NCI-H748 (cell line): ENCODE data around the gene S1PR2.

Experiments used
- DNase-seq: peaks from one replicate; lab custom pipeline; 2025; ENCODE audit not compliant: unreplicated experiment; lab: John Stamatoyannopoulos, UW

The S1PR2 gene, protein sequence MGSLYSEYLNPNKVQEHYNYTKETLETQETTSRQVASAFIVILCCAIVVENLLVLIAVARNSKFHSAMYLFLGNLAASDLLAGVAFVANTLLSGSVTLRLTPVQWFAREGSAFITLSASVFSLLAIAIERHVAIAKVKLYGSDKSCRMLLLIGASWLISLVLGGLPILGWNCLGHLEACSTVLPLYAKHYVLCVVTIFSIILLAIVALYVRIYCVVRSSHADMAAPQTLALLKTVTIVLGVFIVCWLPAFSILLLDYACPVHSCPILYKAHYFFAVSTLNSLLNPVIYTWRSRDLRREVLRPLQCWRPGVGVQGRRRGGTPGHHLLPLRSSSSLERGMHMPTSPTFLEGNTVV

DNA sequence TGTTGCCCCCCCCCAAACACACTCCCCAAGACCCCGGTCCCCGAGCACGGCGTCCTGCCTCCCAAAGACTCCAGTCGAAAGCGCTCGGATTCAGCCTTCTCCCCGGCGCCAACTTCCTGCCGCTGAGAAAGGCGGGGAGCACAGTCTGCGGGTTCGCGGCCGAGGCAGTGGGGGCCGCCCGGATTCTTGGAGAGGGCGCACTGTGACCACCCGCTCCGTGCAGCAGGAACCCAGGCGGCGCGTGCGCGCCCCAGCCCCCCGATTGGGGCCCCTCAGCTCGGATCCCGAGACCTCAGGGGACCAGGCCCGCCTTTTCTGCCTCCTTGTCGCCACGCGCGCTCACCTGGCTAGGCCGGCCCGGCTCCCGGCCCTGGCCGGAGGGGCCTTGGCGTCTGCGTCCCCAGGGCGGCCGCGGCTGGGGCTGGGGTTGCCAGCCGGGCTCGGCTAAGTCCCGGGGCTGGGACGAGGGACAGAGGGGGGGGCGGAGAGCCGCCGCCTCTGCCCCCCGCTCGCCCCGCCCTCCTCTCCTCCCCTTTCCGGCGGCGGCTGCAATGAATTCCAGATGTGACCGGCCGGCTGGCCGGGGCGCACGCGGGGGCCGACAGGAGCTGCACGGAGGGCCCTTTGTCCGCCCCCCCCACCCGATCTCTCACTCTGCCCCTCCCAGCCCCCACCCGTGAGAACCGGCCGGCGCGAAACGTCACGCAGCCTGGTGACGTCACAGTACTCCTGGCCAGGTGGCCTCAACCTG lies at the start of gene S1PR2:
TSS of gene S1PR2 (minus strand) at position 471 of the 751 bp plus-strand sequence. CDS start 6,426 bp downstream, outside the sequence.
- DNase-seq: peak; percentile 68

DNA sequence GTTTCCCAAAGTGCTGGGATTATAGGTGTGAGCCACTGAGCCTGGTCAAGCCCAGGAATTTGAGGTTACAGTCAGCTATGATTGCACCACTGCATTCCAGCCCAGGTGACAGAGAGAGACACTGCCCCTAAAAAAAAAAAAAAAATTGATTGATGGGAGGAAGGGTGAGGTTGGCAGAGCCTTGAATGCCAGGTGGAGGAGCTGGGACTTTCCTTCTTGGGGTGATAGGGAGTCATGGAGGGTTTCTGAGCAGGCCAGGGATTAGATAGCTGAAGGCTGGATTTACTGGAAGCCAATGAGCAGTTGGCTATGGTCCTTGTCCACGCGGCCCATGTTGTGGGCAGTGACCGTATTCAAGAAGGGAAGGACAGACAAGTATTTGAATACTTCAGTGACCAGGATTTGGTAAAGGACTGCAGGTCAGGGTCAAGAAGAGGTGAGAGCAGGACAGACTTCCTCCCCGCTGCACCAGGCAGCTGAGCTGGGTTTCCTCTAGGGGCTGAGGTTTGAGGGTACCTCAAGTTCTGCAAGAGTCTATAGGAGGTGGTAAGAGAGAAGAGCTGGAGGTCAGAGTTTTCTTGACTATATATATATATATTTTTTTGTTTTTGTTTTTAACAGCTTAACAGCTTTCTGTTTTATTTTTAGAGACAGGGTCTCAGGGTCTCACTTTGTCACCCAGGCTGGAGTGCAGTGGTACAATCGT lies 48.8 kb upstream of the S1PR2 start:
- DNase-seq: no peak

DNA sequence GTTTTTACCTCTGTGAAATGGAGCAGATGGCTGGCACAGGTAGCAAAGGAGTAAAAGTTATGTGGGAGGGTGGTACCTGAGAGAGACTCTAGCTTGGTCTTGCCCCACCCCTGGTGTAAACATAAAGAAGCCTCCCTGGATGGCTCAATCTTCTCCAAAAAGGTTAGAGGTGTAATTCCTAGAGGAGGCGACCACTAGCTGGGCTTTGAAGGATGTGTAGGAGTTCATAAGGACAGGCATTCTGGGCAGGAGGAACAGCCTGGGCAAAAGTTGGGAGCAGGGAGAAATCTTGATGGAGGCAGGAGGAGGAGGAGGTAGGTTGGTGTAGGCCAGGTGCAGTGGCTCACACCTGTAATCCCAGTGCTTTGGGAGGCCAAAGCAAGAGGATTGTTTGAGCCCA lies 47.8 kb upstream of the S1PR2 start:
- no peak for DNase-seq

DNA sequence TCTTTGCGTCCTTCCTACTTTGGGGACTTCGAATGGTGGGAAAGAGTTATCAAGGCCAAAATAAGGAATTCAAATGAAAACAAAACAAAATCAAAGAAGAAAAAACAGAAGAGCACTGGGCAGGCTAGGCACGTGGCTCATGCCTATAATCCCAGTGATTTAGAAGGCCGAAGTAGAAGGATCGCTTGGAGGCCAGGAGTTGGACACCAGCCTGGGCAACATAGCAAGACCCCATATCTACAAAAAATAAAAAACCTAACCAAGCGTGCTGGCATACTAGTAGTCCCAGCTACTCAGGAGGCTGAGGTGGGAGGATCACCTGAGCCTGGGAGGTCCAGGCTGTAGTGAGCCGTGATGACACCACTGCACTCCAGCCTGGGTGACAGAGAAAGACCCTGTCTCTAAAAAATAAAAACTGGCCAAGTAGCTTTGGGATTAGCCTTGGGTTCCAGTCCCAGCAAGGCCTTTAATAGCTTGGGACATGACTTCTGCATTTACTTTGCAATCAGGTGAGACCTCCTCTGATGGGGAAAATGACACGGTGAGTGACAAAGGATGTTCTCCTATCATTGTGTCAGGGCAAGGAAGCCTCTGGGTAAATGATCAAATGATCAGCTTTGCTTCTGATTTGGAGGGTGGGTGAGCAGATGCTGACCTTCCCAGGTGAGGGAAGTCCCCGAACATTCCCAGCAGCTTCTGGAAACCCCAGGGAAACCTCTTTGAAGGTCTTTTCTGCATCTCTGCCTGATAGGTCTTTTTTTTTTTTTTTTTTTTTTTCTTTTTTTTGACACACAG lies 46.9 kb upstream of the S1PR2 start:
- no peak for DNase-seq

DNA sequence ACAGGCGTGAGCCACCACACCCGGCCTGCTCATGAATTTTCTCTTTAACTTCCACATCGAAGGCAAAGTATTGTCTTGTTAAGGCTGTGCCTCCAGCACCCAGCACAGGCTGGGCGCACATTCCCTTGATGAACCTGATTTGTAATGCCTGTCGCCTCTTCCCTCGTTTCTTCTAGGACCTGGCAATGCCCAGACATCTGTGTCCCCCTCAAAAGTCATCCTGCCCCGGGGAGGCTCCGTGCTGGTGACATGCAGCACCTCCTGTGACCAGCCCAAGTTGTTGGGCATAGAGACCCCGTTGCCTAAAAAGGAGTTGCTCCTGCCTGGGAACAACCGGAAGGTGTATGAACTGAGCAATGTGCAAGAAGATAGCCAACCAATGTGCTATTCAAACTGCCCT lies 43.5 kb upstream of the S1PR2 start:
- DNase-seq: no peak

DNA sequence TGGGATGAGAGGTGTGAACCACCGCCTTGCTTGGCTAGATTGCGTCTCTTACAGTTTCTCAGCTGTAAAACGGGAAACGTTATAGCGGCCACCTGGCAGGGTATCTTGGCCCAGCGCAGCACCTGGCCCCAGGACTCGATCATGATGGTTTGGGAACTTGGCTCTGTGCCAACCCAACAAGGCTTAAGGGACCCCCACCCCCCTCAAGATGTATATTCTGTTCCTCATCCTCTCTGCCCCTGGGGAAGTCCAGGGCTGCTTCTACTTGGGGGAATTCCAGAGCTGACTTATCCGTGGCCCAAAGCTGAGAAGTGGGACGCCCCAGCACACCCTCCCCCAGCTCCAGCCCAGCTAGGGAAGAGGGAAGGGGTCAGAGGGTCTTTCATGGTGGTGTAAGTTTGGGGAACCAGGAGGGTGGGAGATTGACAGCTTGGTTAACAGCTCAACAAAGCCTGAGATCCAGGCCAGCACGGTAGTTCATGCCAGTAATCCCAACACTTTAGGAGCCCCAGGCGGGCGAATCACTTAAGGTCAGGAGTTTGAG lies 40.5 kb upstream of the S1PR2 start:
- DNase-seq: no peak

DNA sequence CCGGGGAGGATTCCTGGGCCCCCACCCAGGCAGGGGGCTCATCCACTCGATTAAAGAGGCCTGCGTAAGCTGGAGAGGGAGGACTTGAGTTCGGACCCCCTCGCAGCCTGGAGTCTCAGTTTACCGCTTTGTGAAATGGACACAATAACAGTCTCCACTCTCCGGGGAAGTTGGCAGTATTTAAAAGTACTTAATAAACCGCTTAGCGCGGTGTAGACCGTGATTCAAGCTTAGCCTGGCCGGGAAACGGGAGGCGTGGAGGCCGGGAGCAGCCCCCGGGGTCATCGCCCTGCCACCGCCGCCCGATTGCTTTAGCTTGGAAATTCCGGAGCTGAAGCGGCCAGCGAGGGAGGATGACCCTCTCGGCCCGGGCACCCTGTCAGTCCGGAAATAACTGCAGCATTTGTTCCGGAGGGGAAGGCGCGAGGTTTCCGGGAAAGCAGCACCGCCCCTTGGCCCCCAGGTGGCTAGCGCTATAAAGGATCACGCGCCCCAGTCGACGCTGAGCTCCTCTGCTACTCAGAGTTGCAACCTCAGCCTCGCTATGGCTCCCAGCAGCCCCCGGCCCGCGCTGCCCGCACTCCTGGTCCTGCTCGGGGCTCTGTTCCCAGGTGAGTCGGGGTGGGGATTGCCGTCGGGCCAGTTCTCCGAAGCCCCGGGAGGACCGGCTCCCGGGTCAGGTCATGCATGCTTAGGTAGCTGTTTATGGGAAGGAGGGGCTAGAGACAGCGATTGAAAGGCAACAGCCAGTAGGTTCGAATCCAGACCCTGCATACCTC lies 39.7 kb upstream of the S1PR2 start, which contains the start of gene ICAM1:
TSS of gene ICAM1 (plus strand) at position 505 of the 779 bp plus-strand sequence. CDS start at position 545, 40 bp downstream.
- DNase-seq: peak; percentile 37

DNA sequence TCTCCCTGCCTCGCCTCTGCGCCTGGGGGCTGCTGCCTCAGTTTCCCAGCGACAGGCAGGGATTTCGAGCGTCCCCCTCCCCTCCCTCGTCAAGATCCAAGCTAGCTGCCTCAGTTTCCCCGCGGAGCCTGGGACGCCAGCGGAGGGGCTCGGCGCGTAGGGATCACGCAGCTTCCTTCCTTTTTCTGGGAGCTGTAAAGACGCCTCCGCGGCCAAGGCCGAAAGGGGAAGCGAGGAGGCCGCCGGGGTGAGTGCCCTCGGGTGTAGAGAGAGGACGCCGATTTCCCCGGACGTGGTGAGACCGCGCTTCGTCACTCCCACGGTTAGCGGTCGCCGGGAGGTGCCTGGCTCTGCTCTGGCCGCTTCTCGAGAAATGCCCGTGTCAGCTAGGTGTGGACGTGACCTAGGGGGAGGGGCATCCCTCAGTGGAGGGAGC lies 39.1 kb upstream of the S1PR2 start:
- DNase-seq: no peak

DNA sequence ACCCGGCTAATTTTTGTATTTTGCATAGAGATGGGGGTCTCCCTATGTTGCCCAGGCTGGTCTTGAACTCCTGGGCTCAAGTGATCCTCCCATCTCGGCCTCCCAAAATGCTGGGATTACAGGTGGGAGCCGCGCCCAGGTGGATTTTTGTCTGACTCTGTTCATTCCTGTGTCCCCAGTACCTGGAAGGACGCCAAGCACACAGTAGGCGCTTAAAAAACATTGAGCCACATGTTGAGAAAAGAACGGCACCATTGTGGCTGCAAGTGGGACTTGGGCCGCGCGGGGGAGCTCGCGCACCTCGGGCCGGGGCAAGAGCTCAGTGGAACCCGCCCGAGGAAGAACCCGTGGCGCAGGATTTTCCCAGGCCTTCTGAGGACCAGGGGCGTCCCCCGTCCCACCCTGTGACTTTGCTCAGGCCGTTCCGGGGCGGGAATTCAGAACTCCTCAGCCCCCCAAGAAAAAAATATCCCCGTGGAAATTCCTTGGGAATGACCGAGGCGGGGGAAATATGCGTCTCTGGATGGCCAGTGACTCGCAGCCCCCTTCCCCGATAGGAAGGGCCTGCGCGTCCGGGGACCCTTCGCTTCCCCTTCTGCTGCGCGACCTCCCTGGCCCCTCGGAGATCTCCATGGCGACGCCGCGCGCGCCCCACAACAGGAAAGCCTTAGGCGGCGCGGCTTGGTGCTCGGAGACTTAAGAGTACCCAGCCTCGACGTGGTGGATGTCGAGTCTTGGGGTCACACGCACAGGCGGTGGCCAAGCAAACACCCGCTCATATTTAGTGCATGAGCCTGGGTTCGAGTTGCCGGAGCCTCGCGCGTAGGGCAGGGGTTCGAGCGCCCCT lies 38.4 kb upstream of the S1PR2 start:
- DNase-seq: peak; percentile 68

DNA sequence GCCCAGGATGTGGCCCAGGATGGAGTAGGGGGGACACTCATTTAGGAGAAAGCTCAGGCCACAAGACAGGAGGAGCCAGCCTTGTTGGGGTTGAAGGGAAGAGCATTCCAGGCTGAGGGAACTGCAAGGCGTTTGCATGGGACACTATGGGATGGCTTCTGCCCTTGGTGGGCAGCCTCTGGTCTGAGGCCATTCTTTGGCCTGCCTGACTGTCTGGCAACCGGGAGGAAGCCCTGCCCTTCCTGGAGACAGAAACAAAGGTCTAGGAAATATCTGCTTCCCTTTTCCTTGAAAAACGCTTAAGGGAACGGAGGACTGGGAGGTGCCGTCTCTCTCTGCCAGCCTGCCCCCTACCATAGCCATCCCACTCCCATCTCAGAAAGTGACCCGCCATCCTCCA lies 36.9 kb upstream of the S1PR2 start:
- no peak for DNase-seq

DNA sequence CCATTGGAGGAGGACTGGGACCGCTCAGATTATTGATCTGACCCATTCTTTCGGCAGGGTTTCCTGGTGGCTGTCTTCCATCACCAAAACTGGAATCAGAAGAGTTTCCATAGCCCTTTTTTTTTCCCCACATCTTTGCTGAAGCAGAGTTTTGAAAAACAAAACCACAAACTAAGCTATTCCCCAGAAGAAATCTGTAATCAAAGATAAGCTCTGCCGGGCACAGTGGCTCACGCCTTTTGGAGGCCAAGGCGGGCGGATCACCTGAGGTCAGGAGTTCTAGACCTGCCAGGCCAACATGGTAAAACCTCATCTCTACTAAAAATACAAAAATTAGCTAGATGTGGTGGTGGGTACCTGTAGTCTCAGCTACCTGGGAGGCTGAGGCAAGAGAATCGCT lies 35.6 kb upstream of the S1PR2 start:
- no peak for DNase-seq

DNA sequence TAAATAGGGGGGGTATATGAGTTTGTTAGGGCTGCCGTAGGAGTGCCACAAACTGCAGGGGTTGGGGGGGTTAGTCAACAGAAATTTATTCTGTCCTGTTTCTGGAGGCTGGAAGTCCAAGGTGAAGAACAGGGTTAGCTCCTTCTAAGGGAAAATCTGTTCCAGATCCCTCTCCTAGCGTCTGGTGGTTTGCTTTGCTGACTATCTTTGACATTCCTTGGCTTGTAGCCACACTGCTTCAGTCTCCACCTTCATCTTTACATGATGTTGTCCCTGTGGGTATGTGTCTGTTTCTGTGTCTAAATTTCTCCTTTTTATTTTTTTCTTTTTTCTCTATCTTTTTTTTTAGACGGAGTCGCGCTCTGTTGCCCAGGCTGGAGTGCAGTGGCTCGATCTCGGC lies 31.6 kb upstream of the S1PR2 start:
- no peak for DNase-seq

DNA sequence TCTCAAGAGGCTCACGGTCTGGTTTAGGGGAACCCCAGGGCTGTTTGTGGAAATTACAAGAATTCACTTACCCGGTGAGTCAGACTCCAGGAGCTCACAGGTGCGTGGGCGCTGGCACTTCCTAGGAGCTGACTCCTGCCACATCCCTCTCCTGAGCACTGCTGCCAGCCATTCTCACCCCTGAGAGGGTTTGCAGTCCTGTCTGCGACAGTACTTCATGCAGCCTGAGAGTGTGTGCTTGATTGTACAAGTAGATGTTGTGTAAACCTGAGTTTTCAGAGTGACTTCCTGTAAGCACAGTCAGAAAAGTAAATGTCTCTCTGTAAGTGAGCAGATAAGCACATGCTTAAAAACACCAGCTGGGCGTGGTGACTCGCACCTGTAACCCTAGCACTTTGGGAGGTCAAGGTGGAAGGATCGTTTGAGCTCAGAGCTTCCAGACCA lies 29.0 kb upstream of the S1PR2 start:
- DNase-seq: no peak

DNA sequence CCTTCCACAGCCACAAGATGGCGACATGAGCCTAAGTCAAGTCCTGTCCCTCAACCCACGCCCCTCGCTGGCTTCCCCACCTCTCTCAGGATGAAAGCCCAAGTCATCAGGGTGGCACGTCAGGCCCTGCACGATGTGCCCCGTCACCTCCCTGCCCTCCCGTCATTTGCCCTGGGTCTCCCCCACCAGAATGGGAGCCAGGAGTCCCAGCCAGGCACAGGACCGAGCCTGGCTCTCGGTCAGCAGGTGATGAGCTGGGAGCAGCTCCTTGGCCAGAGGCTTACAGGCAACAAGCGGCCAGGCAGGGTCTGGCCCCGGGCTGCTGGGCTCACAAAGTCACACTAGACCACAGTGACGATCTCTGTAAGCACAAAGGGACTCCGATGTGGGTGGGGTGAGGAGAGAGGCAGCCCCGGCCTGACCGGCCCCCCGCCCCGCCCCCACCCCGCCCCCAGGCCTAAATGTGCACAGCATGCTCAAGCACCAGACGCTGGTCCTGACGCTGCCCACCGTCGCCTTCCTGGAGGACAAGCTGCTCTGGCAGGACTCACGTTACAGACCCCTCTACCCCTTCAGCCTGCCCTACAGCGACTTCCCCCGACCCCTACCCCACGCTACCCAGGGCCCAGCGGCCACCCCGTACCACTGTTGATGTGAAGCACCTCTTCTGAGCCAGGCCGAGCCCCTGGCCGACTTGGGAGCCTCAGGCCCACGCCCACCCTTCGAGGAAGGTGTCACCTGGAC lies 28.2 kb upstream of the S1PR2 start:
- DNase-seq: peak; percentile 76

DNA sequence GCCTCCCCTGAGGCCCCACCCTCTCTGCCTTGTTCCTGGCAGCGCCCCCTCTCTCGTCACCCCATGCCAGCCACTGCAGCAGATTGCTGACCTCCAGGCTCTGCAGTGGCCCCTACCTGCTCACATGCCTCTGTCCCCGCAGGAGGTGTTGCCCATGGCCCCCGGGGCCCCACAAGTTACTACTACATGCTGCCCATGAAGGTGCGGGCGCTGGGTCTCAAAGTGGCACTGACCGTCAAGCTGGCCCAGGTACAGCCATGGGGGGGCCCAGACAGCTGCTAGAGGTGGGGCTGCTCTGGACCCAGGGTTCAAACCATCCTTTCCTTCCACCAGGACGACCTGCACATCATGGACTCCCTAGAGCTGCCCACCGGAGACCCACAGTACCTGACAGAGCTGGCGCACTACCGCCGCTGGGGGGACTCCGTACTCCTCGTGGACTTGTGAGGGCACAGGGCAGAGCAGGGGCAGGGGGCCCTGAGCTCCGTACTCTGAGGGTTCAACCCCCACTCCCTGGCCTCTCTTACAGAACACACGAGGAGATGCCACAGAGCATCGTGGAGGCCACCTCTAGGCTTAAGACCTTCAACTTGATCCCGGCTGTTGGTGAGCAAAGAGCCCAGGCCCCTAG lies 27.1 kb upstream of the S1PR2 start:
- DNase-seq: no peak

DNA sequence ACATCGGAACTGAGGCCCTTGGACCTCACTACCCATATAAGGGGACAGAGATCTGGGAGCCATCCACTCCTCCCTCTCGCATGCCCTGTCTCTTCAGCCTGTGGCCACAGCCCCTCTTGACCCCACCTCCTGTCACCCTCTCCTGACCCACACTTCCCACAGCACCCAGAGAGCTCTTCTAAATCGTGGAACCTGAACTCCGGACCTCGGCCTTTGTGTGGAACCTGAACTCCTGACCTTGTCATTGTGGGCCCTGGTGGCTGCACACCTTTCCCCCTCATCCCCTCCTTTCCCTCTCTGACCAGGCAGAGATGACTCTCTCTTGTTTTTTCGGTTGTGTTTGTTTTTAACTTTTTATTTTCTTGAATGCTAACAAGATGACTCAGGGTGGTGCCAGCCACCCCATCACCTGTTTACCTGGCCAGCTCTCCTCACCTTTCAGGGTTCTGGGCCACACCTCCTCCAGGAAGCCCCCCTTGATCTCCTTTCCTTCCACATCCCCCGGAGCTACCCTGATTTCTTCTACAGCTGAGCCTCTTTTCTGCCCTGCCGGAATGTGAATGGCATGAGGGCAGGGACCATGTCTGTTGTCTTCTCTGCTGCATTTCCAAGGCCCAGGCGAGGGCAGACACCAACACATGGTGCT lies 26.0 kb upstream of the S1PR2 start:
- DNase-seq: no peak

DNA sequence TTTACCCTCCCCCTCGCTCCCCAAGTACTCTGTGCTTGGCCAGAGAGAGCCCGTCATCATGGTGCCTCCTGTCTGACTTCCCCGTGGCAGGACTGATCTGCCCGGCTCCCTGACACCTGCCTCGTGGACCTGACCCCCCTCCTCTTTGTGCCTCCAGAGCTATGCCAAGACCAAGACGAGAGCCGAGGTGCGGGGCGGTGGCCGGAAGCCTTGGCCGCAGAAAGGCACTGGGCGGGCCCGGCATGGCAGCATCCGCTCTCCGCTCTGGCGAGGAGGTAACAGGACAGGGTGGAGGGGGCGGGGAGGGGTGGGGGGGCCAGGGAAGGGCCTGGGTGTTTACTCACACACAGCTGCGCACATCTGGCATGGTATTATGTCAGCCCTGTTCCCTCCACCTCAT lies 25.4 kb upstream of the S1PR2 start:
- no peak for DNase-seq
